K562 (cell line): ENCODE measurements around the gene SLC41A3. TPM values are rescaled to one million over a fixed set of nuclear protein-coding genes. Genes with fewer than 3 reads are reported as not detected.

ENCODE experiments used
- ATAC-seq: fragments of 200-7000 bp; cut with Tn5 transposase; 3 replicates; pipeline ENCODE4 v1.9.1; 2020; ENCODE audit warnings: moderate library complexity
- BruUV-seq: library from RNA; stranded (reverse); fragments of 400-500 nt; replicated peaks from 2 replicates; lab custom pipeline; 2021; lab: Mats Ljungman, UMichigan
- CTCF ChIA-PET: fragments of 300-600 bp; formaldehyde crosslinking; extraction: SDS; loops from one replicate; lab custom pipeline; 2021; ENCODE audit warnings: low intra/inter-chr PET ratio; lab: Yijun Ruan, JAX
- POLR2A ChIA-PET: fragments of 300-600, 350-650 bp; sonication (Branson Sonifier 250); formaldehyde crosslinking; extraction: SDS; loops from one replicate; lab custom pipeline; 2021; ENCODE audit warnings: antibody characterized with exemption, inconsistent platforms; lab: Yijun Ruan, JAX
- DNase-seq, 4 experiments: peaks; one replicate each; pipeline versions ENCODE4 v3.0.0 to v3.0.0-alpha.2; 2011 to 2018; ENCODE audit warnings: low spot score in 3 of 4, mixed read lengths in 3 of 4; ENCODE audit errors: extremely low read depth in 1 of 4
- FAIRE-seq: peaks from 2 replicates; lab custom pipeline; 2011; peaks lifted over from hg19 to GRCh38; lab: Jason Lieb, UNC
- H2AFZ ChIP-seq: 2 replicates; pipeline ENCODE4 v1.6.0; 2011; ENCODE audit warnings: low read depth, low read length, control low read depth, inconsistent platforms
- H3K27ac ChIP-seq: fragments of 200-600 bp; 3 replicates; pipeline ENCODE4 v1.8.0; 2011; ENCODE audit warnings: low read depth, mild to moderate bottlenecking, control low read depth, inconsistent platforms, low read length, moderate library complexity, mixed read lengths; ENCODE audit errors: extremely low read depth
- H3K27me3 ChIP-seq, 2 experiments: fragments of 300-600 bp in 1 of 2; 2 replicates in 1 of 2; 3 replicates in 1 of 2; pipeline versions ENCODE4 v1.6.0 to v1.8.0; 2011; ENCODE audit warnings: inconsistent platforms in 2 of 2, low read length in 2 of 2, mild to moderate bottlenecking in 1 of 2, mixed read lengths in 1 of 2, moderate library complexity in 1 of 2; ENCODE audit not compliant: control insufficient read depth in 2 of 2, insufficient read depth in 2 of 2
- H3K36me3 ChIP-seq: fragments of 300-600 bp; 3 replicates; pipeline ENCODE4 v1.8.0; 2011; ENCODE audit warnings: mild to moderate bottlenecking, low read length, inconsistent platforms; ENCODE audit not compliant: control insufficient read depth, insufficient read depth
- H3K4me1 ChIP-seq, 2 experiments: fragments of 200-600 bp in 1 of 2; replicated peaks in 1 of 2; 2 replicates in 1 of 2; 3 replicates in 1 of 2; pipeline versions ENCODE4 v1.5.1 to v1.8.0; 2011; ENCODE audit warnings: inconsistent platforms in 2 of 2, low read length in 2 of 2, mild to moderate bottlenecking in 1 of 2, mixed read lengths in 1 of 2, moderate library complexity in 1 of 2; ENCODE audit not compliant: control insufficient read depth in 2 of 2, insufficient read depth in 2 of 2
- H3K4me2 ChIP-seq: 2 replicates; pipeline ENCODE4 v1.6.1; 2011; ENCODE audit warnings: low read length, control low read depth, inconsistent platforms, mixed read lengths; ENCODE audit not compliant: insufficient read depth
- H3K4me3 ChIP-seq: fragments of 200-600 bp; sonication (generic), shearing (Covaris generic); 2 replicates; pipeline ENCODE4 v1.5.1; 2016; ENCODE audit warnings: control low read depth, inconsistent platforms
- H3K79me2 ChIP-seq: fragments of 200-600 bp; 3 replicates; pipeline ENCODE4 v1.8.0; 2011; ENCODE audit warnings: low read length, inconsistent platforms; ENCODE audit not compliant: control insufficient read depth, insufficient read depth
- H3K9ac ChIP-seq, 2 experiments: 2 replicates each; pipeline versions ENCODE4 v1.6.0 to v1.6.1; 2011; ENCODE audit warnings: low read depth in 2 of 2, low read length in 2 of 2, control low read depth in 1 of 2, inconsistent platforms in 1 of 2, mild to moderate bottlenecking in 1 of 2, mixed read lengths in 1 of 2; ENCODE audit not compliant: insufficient read depth in 1 of 2
- H3K9me1 ChIP-seq: one replicate; pipeline ENCODE4 v1.6.0; 2011; ENCODE audit warnings: inconsistent platforms, mild to moderate bottlenecking, low read length, moderate library complexity; ENCODE audit not compliant: control insufficient read depth, insufficient read depth
- H3K9me3 ChIP-seq: replicated peaks from 2 replicates; pipeline ENCODE4 v1.5.1; 2011; ENCODE audit warnings: low read depth, low read length, inconsistent platforms; ENCODE audit not compliant: control insufficient read depth, insufficient read depth
- H4K20me1 ChIP-seq: replicated peaks from 2 replicates; pipeline ENCODE4 v1.6.1; 2011; ENCODE audit warnings: low read length, inconsistent platforms, mixed read lengths; ENCODE audit not compliant: control insufficient read depth, insufficient read depth
- BMI1 ChIP-seq: fragments of 150-350 bp; IDR thresholded peaks from 2 replicates; pipeline ENCODE4 v1.6.1; 2014; ENCODE audit warnings: low read length
- CBX1 ChIP-seq: sonication (generic); IDR thresholded peaks from 2 replicates; pipeline ENCODE4 v1.6.1; 2016; ENCODE audit warnings: antibody characterized with exemption, low read depth, mild to moderate bottlenecking
- ID3 ChIP-seq, 2 experiments: fragments of 250-450 bp in 1 of 2; fragments of 450-650 bp in 1 of 2; sonication (Bioruptor Pico) in 1 of 2; IDR thresholded peaks; 2 replicates each; pipeline versions ENCODE4 v1.6.1 to v1.8.0; 2016 to 2021; ENCODE audit warnings: mild to moderate bottlenecking in 2 of 2, moderate library complexity in 2 of 2, missing compliant biosample characterization in 1 of 2, missing genetic modification characterization in 1 of 2
- KAT2B ChIP-seq: IDR thresholded peaks from one replicate; pipeline ENCODE4 v1.6.1; 2012; ENCODE audit warnings: low read depth, mild to moderate bottlenecking, control low read depth, inconsistent platforms, low read length, moderate library complexity
- NCOA1 ChIP-seq: fragments of 450-650 bp; IDR thresholded peaks from 2 replicates; pipeline ENCODE4 v1.6.1; 2016; ENCODE audit warnings: low read depth
- SMARCB1 ChIP-seq: IDR thresholded peaks from 2 replicates; pipeline ENCODE4 v1.6.1; 2011; ENCODE audit warnings: improper control_type of control experiment, low read depth; ENCODE audit not compliant: insufficient read length
- SRSF1 ChIP-seq: fragments of 200-400 bp; formaldehyde crosslinking; IDR thresholded peaks from 2 replicates; pipeline ENCODE4 v1.6.1; 2017; ENCODE audit warnings: mild to moderate bottlenecking, low read depth, low read length, moderate library complexity
- ZC3H11A ChIP-seq: IDR thresholded peaks from 2 replicates; pipeline ENCODE4 v1.6.1; 2012; ENCODE audit warnings: low read depth, low read length, improper control_type of control experiment
- ZNF197 ChIP-seq: fragments of 200-800 bp; sonication (Bioruptor generic); IDR thresholded peaks from 2 replicates; pipeline ENCODE4 v1.6.1; 2016; ENCODE audit warnings: low read depth, missing genetic modification characterization, missing compliant biosample characterization
- ZNF232 ChIP-seq: sonication (generic); formaldehyde crosslinking; IDR thresholded peaks from 2 replicates; pipeline ENCODE4 v1.8.0; 2022; ENCODE audit warnings: mild to moderate bottlenecking, missing genetic modification reagents
- ZNF445 ChIP-seq: fragments of 250-450 bp; sonication (Bioruptor Pico); IDR thresholded peaks from 2 replicates; pipeline ENCODE4 v1.4.0; 2020; ENCODE audit warnings: low read depth, mild to moderate bottlenecking, moderate library complexity
- ZNF551 ChIP-seq: fragments of 250-450 bp; sonication (Bioruptor Pico); IDR thresholded peaks from 2 replicates; pipeline ENCODE4 v1.5.0; 2021; ENCODE audit warnings: mild to moderate bottlenecking, moderate library complexity
- ZNF586 ChIP-seq: fragments of 450-650 bp; formaldehyde crosslinking; conservative IDR thresholded peaks from 2 replicates; pipeline ENCODE4 v1.4.0; 2020; ENCODE audit warnings: mild to moderate bottlenecking, moderate library complexity
- WGBS: fragments of 100-300 bp; shearing (Covaris generic); methylation state at CpG from one replicate; pipeline ENCODE4 v1.1.6; 2016; ENCODE audit warnings: low coverage, mixed read lengths; ENCODE audit not compliant: insufficient coverage; ENCODE audit errors: missing lambda C conversion rate; 5-methylcytosine and 5-hydroxymethylcytosine counted together
- in situ Hi-C: fragments of 300-500 bp; cut with MboI; formaldehyde crosslinking; loops from 4 replicates; pipeline ENCODE4 v1.15.0; 2018; ENCODE audit warnings: inconsistent platforms, mixed read lengths
- intact Hi-C: fragments of 100-400 bp; cut with micrococcal nuclease; formaldehyde crosslinking; loops from 2 replicates; pipeline ENCODE4 v1.14.2; 2022
- polyA plus RNA-seq, 8 experiments: library from polyadenylated mRNA; depleted of rRNA in 4 of 8; stranded (reverse) in 5 of 8; unstranded in 3 of 8; fragments of >200 nt; fragmentation: Nextera tagmentation in 2 of 8; fragmentation: Illumina TruSeq in 1 of 8; extraction: Ambion mirVana in 2 of 8; extraction: Trizol in 1 of 8; gene quantifications; 2 replicates each; pipeline versions ENCODE4 v1.2.1 to v1.2.3, GENCODE V29; 2011 to 2014; ENCODE audit warnings: inconsistent platforms in 1 of 8, missing spikeins in 1 of 8
- total RNA-seq, 7 experiments: library from RNA; depleted of rRNA in 6 of 7; stranded (reverse); fragments of >200 nt in 6 of 7; fragmentation: Illumina TruSeq in 2 of 7; extraction: Trizol in 2 of 7; gene quantifications; 2 replicates each; pipeline versions ENCODE4 v1.2.1 to v1.2.3, GENCODE V29; 2011 to 2021; ENCODE audit warnings: low replicate concordance in 1 of 7
- TF ChIP-seq, protein P1 (sequence below): fragments of 250-450 bp; sonication (Bioruptor Pico); IDR thresholded peaks from 2 replicates; pipeline ENCODE4 v1.4.0; 2020
- TF ChIP-seq, protein P2 (sequence below): fragments of 450-650 bp; formaldehyde crosslinking; conservative IDR thresholded peaks from 2 replicates; pipeline ENCODE4 v1.4.0; 2022; ENCODE audit warnings: mild to moderate bottlenecking, missing genetic modification characterization

The SLC41A3 gene
- total and polyA plus RNA-seq, 9 of the 15 experiments (the other 6 are each of a cell fraction or from before 2014, with no cell fraction given): 4.1 to 20.7 (median 11.2) TPM

GRCh38 chr3:126127904-126128303, 44.0 kb upstream of the SLC41A3 start:
- Histone ChIP-seq H3K4me1 (no peaks in the 10 kb centered on the region), H3K36me3 (no peaks in the 10 kb centered on the region), H3K9ac (no peak overlapping the region), H3K4me3 (no peak overlapping the region), H4K20me1 (0 out of 2 replicates have a peak, but pooled peaks cover under 1% of the 10 kb centered on the region), H2AFZ (no peak overlapping the region), H3K9me3 (no peaks in the 10 kb centered on the region), H3K79me2 (no peaks in the 10 kb centered on the region), H3K27me3 (peaks cover 0 to 29% of the 10 kb centered on the region in 2 experiments; a peak in 2 of 5 replicates), H3K9me1 (no peaks in the 10 kb centered on the region), H3K4me2 (no peak overlapping the region), H3K27ac (no peak overlapping the region)
- in situ Hi-C loops: loop anchor here (25.0 kb wide), 1 partner anchor 259 kb away; the partner anchor contains the start of gene CFAP100
- ChIA-PET CTCF (no interaction called here), POLR2A (no interaction called here)
- BruUV-seq: no TSS peak
- no peak for DNase-seq
- no peak for ATAC-seq
- intact Hi-C loops: no loop called here
- WGBS: 0% methylated on average over 6 of the region's 7 CpGs
- no peak for FAIRE-seq
- TF ChIP-seq ZNF445 (CRISPR knock-in tag): no peak
- TF ChIP-seq ZNF197 (CRISPR knock-in tag): no peak
- TF ChIP-seq ZC3H11A: no peak
- TF ChIP-seq ZNF586: no peak
- TF ChIP-seq NCOA1: no peak
- no peak for TF ChIP-seq CBX1
- no peak for TF ChIP-seq ZNF232 (CRISPR knock-in tag)
- no peak for TF ChIP-seq KAT2B
- TF ChIP-seq SMARCB1: no peak
- TF ChIP-seq, protein P1, sequence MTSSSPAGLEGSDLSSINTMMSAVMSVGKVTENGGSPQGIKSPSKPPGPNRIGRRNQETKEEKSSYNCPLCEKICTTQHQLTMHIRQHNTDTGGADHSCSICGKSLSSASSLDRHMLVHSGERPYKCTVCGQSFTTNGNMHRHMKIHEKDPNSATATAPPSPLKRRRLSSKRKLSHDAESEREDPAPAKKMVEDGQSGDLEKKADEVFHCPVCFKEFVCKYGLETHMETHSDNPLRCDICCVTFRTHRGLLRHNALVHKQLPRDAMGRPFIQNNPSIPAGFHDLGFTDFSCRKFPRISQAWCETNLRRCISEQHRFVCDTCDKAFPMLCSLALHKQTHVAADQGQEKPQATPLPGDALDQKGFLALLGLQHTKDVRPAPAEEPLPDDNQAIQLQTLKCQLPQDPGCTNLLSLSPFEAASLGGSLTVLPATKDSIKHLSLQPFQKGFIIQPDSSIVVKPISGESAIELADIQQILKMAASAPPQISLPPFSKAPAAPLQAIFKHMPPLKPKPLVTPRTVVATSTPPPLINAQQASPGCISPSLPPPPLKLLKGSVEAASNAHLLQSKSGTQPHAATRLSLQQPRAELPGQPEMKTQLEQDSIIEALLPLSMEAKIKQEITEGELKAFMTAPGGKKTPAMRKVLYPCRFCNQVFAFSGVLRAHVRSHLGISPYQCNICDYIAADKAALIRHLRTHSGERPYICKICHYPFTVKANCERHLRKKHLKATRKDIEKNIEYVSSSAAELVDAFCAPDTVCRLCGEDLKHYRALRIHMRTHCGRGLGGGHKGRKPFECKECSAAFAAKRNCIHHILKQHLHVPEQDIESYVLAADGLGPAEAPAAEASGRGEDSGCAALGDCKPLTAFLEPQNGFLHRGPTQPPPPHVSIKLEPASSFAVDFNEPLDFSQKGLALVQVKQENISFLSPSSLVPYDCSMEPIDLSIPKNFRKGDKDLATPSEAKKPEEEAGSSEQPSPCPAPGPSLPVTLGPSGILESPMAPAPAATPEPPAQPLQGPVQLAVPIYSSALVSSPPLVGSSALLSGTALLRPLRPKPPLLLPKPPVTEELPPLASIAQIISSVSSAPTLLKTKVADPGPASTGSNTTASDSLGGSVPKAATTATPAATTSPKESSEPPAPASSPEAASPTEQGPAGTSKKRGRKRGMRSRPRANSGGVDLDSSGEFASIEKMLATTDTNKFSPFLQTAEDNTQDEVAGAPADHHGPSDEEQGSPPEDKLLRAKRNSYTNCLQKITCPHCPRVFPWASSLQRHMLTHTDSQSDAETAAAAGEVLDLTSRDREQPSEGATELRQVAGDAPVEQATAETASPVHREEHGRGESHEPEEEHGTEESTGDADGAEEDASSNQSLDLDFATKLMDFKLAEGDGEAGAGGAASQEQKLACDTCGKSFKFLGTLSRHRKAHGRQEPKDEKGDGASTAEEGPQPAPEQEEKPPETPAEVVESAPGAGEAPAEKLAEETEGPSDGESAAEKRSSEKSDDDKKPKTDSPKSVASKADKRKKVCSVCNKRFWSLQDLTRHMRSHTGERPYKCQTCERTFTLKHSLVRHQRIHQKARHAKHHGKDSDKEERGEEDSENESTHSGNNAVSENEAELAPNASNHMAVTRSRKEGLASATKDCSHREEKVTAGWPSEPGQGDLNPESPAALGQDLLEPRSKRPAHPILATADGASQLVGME (CRISPR knock-in tag): no peak
- no peak for TF ChIP-seq ID3 (CRISPR knock-in tag; IDR thresholded peaks at IDR 0.05)
- no peak for TF ChIP-seq ID3 (tag; IDR thresholded peaks at IDR 0.05)
- TF ChIP-seq, protein P2, sequence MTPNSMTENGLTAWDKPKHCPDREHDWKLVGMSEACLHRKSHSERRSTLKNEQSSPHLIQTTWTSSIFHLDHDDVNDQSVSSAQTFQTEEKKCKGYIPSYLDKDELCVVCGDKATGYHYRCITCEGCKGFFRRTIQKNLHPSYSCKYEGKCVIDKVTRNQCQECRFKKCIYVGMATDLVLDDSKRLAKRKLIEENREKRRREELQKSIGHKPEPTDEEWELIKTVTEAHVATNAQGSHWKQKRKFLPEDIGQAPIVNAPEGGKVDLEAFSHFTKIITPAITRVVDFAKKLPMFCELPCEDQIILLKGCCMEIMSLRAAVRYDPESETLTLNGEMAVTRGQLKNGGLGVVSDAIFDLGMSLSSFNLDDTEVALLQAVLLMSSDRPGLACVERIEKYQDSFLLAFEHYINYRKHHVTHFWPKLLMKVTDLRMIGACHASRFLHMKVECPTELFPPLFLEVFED (CRISPR knock-in tag): no peak
- no peak for TF ChIP-seq SRSF1
- no peak for TF ChIP-seq ZNF551
- TF ChIP-seq BMI1: no peak
